ACHN (cell line): ENCODE data around the gene MRPL43.
"Not testable (repeated sequence)": the region's sequence is repeated elsewhere in the genome, so short reads cannot be mapped to it uniquely, and the experiment has no call there.

Source experiments
- DNase-seq: peaks from one replicate; pipeline ENCODE4 v3.0.0-alpha.2; 2015
- in situ Hi-C: cut with HindIII; loops from 2 replicates; pipeline ENCODE4 v1.10.0; 2017; ENCODE audit warnings: low sequenced_read_pairs, low pct_ligation_motif_present, low pct_unique_long_range_greater_than_20kb

MRPL43 gene

GRCh38 chr10:100986952-100987684, at the start of gene MRPL43, which contains the start of gene TWNK:
TSS of gene MRPL43 (minus strand) at chr10:100987497. CDS start at chr10:100987443, 54 bp downstream.
TSS of gene TWNK (plus strand) at chr10:100987543. CDS start at chr10:100988211, 668 bp downstream.
- DNase-seq, result peak; percentile 84
- in situ Hi-C loops, result no loop called here

GRCh38 chr10:101036726-101037125, 49.4 kb upstream of the MRPL43 start:
- no peak for DNase-seq
- in situ Hi-C loops, result no loop called here

- in situ Hi-C loops, result no loop called here
- no peak for DNase-seq
These were observed 48.8 kb upstream of the MRPL43 start for GRCh38 chr10:101035916-101036702.

- DNase-seq, result no peak
- in situ Hi-C loops, result no loop called here
These were observed 48.0 kb upstream of the MRPL43 start for GRCh38 chr10:101035314-101035713.

GRCh38 chr10:101034404-101034803, 47.1 kb upstream of the MRPL43 start:
- in situ Hi-C loops, result not testable (repeated sequence)

GRCh38 chr10:101033276-101033675, 46.0 kb upstream of the MRPL43 start:
- in situ Hi-C loops, result no loop called here

More at GRCh38 chr10:101034404-101034803, 47.1 kb upstream of the MRPL43 start:
- DNase-seq, result not testable (repeated sequence)

GRCh38 chr10:101032637-101033224, 45.4 kb upstream of the MRPL43 start:
- in situ Hi-C loops, result no loop called here
- DNase-seq, result peak; percentile 93

More at GRCh38 chr10:101033276-101033675, 46.0 kb upstream of the MRPL43 start:
- no peak for DNase-seq

- in situ Hi-C loops, result no loop called here
- DNase-seq, result peak; percentile 79
These were observed 44.7 kb upstream of the MRPL43 start for GRCh38 chr10:101031796-101032636.

GRCh38 chr10:101031128-101031795, 44.0 kb upstream of the MRPL43 start, which contains the start of the genes PDZD7 and SFXN3:
TSS of gene PDZD7 (minus strand) at chr10:101031129. CDS start at chr10:101030219, 910 bp downstream.
TSS of gene SFXN3 (plus strand) at chr10:101031234. CDS start at chr10:101034695, 3,461 bp downstream.
- in situ Hi-C loops, result no loop called here
- peak; percentile 94 for DNase-seq

GRCh38 chr10:101030496-101031127, 43.3 kb upstream of the MRPL43 start:
- in situ Hi-C loops, result no loop called here
- DNase-seq, result no peak

GRCh38 chr10:101029520-101030295, 42.4 kb upstream of the MRPL43 start:
- in situ Hi-C loops, result no loop called here
- DNase-seq, result no peak

- peak; percentile 69 for DNase-seq
- in situ Hi-C loops, result no loop called here
These were observed 41.4 kb upstream of the MRPL43 start for GRCh38 chr10:101028446-101029337.

- DNase-seq, result no peak
- in situ Hi-C loops, result no loop called here
These were observed 39.9 kb upstream of the MRPL43 start for GRCh38 chr10:101027106-101027720.

- DNase-seq, result no peak
- in situ Hi-C loops, result no loop called here
These were observed 35.8 kb upstream of the MRPL43 start for GRCh38 chr10:101022967-101023705.
